ENCODE measurements around the gene NFKBIL1. TPM values are rescaled to one million over a fixed set of nuclear protein-coding genes. Genes with fewer than 3 reads are reported as not detected.
"Not testable (repeated sequence)": the region's sequence is repeated elsewhere in the genome, so short reads cannot be mapped to it uniquely, and the experiment has no call there.

NFKBIL1 gene
- total RNA-seq, 2 experiments from 2014 or later = 22.8 to 23.6 TPM

DNA sequence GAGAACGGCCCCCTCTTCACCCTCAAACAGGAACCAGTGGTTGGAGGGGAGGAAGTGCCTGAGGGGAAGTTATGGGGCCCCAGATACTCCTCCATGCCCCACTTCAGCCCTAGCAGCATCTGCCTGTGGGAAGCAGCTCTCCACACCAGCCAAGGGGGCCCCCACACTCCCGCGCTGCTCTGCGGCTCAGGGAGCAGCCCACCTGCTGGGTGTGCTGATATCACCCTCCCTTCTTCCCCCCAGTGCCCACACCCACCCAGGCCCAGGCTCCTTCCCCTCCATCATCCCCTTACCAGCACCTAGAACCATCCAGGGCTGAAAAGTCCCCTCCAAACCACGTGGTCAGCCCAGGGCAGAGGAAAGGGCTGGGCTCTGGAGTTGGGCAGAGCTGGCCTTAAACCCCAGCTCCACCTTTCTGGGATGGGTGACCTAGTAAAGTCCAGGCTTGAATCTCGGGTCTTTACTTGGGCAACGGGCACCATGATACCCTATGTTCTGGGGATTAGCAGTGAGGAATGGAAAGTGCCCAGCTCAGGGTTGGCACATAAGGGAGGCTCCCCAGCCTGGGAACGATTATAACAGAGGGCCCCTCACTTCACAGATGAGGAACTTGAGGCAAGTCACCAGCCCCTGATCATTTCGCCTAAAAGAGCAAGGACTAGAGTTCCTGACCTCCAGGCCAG is 39.3 kb downstream of the NFKBIL1 start:
- no peaks in the 10 kb centered on the region for H3K9me3 Mint-ChIP-seq
- peaks cover 44% of the 10 kb centered on the region for H3K36me3 Mint-ChIP-seq (ENCODE audit: low read depth)
- peaks cover 80% of the 10 kb centered on the region for H3K4me1 Mint-ChIP-seq
- POLR2A ChIA-PET = interaction anchor here (1.0 to 36.9 kb wide), 15 partner anchors 2 to 385 kb away, joined by 3 to 1578 read pairs (median 4); partner anchors contain the start of genes ABHD16A, APOM, ATP6V1G2 and BAG6
- H3K4me3 Mint-ChIP-seq = peak overlapping the region; percentile 74
- H3K27ac Mint-ChIP-seq = peak overlapping the region; percentile 98
- peak; percentile 42 for DNase-seq
- CTCF ChIA-PET = interaction anchor here (0.8 to 18.7 kb wide), 5 partner anchors 8 to 66 kb away, joined by 4 to 640 read pairs (median 70); partner anchors contain the start of genes ATP6V1G2, BAG6, DDX39B and LTA
- H3K27me3 Mint-ChIP-seq = no peaks in the 10 kb centered on the region

DNA sequence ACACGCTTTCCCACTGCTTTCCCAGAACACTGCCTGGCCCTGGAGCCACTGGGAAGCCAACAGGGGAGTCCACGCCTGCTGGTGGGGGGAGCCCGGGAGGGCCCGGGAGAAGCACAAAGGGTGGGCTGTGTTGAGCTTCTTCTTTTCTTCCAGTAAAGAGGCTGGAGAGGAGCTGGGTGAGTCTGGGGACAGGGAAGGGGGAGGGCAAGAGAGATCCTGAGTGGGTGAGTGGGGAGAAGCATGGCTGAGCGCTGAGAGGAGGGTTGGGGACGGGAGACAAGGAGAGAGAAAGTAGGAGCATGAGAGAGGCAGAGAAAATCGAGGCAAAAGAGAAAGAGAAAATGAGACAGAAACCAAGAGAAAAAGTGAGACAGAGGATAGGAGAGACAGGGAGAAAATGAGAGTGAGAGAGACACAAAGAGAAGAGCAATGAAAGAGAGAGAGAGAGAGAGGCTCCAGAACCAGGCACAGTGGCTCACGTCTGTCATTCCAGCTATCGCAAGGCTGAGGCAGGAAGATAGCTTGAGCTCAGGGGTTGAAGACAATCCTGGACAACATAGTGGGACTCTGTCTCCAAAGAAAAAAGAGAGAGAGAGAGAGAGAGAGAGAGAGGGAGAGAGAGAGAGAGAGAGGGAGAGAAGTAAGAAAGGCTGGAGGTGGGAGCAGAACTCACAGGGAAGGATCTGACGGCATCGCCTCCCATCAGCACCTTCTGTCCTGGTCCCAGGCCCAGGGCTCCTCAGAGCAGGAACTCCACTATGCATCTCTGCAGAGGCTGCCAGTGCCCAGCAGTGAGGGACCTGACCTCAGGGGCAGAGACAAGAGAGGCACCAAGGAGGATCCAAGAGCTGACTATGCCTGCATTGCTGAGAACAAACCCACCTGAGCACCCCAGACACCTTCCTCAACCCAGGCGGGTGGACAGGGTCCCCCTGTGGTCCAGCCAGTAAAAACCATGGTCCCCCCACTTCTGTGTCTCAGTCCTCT is 40.7 kb downstream of the NFKBIL1 start:
- H3K27ac Mint-ChIP-seq = peak overlapping the region; percentile 93
- POLR2A ChIA-PET = interaction anchor here (0.5 to 36.9 kb wide), 10 partner anchors 3 to 93 kb away, joined by 3 to 1578 read pairs (median 6); partner anchors contain the start of genes APOM, BAG6, DDX39B and LST1
- H3K4me3 Mint-ChIP-seq = peak overlapping the region; percentile 78
- H3K4me1 Mint-ChIP-seq = peaks cover 86% of the 10 kb centered on the region
- CTCF ChIA-PET = interaction anchor here (1.8 to 18.7 kb wide), 4 partner anchors 7 to 42 kb away, joined by 7 to 640 read pairs (median 235); partner anchors contain the start of genes ATP6V1G2, DDX39B, NCR3 and NFKBIL1
- H3K9me3 Mint-ChIP-seq = no peaks in the 10 kb centered on the region
- DNase-seq = no peak
- H3K27me3 Mint-ChIP-seq = no peaks in the 10 kb centered on the region
- peaks cover 36% of the 10 kb centered on the region for H3K36me3 Mint-ChIP-seq (ENCODE audit: low read depth)

DNA sequence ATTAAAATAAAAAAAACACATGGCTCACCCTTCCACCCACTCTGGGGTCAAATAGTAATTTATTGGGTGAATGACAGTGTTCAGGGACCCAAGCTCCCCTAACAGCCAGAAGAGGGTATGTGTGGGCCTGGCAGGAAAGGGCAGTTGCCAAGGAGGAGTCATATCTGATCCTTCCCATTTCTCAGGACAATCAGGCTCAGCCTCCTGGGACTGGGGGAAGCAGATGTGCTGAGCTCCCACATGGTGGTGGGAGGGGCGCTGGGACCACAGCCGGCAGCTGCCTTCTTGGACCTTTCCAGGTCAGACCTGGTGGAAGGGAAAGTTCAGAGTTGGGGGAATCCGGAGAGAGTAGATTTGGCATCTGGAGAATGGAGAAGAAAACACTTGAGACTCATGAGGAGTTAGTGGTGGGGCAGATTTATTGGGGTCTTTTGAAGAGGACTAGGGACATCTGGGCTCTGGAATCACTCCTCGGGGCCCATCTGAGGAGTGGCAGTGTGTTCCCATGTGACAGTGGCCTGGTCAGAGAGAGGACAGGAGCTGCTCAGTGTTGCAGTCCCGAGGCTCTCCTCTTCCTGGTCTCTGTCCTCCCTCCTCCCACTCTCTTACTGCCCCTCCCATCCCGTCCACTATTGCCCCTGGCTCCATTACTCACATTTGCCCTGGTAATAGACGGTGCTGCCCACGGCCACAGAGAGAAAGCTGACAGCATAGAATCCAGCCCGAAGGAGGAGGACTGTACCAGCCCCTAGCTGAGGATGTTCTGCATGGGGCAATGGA is 41.7 kb downstream of the NFKBIL1 start:
- peak overlapping the region; percentile 17 for H3K4me3 Mint-ChIP-seq
- ChIA-PET POLR2A (interaction anchor here (0.9 to 36.9 kb wide), 4 partner anchors 4 to 94 kb away, joined by 4 to 1578 read pairs (median 796); partner anchors contain the start of genes DDX39B, LST1, LTA and LTB), CTCF (interaction anchor here (1.8 to 18.7 kb wide), 4 partner anchors 6 to 43 kb away, joined by 4 to 640 read pairs (median 204); partner anchors contain the start of genes ATP6V1G2, DDX39B, NCR3 and NFKBIL1)
- peaks cover 84% of the 10 kb centered on the region for H3K4me1 Mint-ChIP-seq
- no peaks in the 10 kb centered on the region for H3K9me3 Mint-ChIP-seq
- H3K36me3 Mint-ChIP-seq (ENCODE audit: low read depth) = peaks cover 31% of the 10 kb centered on the region
- H3K27me3 Mint-ChIP-seq = no peaks in the 10 kb centered on the region
- peak overlapping the region; percentile 44 for H3K27ac Mint-ChIP-seq
- no peak for DNase-seq

DNA sequence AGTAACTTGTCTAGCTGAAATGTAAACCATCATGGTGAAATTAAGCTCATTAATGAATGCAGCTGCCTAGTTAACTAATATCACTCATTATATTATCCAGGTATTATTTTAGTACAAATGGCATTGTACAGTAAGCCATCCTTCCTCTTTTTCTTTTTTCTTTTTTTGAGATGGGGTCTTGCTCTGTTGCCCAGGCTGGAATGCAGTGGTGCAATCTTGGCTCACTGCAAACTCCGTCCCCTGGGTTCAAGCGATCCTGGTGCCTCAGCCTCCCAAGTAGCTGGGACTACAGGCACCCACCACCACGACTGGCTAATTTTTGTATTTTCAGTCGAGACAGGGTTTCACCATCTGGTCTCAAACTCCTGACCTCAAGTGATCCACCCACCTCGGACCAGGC is 43.3 kb downstream of the NFKBIL1 start:
- ChIA-PET CTCF (interaction anchor here (0.5 to 18.7 kb wide), 5 partner anchors 4 to 44 kb away, joined by 3 to 640 read pairs (median 400); partner anchors contain the start of genes ATP6V1G2, DDX39B, LST1 and LTB), POLR2A (interaction anchor here (36.9 kb wide), 1 partner anchor 18 kb away, joined by 1578 read pairs; the partner anchor contains the start of genes LST1, LTA, LTB and TNF)
- H3K36me3 Mint-ChIP-seq (ENCODE audit: low read depth) = peaks cover 28% of the 10 kb centered on the region
- not testable (repeated sequence) for DNase-seq, H3K4me3 Mint-ChIP-seq, H3K27ac Mint-ChIP-seq, H3K27me3 Mint-ChIP-seq, H3K9me3 Mint-ChIP-seq
- H3K4me1 Mint-ChIP-seq = peaks cover 77% of the 10 kb centered on the region

DNA sequence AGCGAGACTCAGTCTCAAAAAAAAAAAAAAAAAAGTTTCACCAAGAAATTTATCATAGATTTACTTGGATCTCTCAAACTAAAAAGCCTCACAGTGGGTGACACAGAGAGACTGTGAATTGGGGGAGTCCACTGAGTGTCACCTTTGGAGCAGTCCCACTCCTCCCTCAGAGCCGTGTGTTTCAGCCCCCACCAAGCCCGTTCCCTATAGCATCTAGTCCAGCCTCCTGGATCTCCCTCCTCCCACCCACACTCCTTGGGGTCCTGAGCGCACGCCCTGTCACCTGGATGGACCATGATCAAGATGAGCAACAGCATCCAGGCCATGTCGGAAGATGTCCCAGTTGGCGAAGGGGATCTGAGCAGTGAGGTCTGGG is 45.0 kb downstream of the NFKBIL1 start:
- peaks cover 20% of the 10 kb centered on the region for H3K36me3 Mint-ChIP-seq (ENCODE audit: low read depth)
- peak overlapping the region; percentile 89 for H3K27ac Mint-ChIP-seq
- CTCF ChIA-PET = interaction anchor here (1.1 to 13.2 kb wide), 4 partner anchors 11 to 98 kb away, joined by 3 to 751 read pairs (median 323); partner anchors contain the start of genes ATP6V1G2, DDX39B, LST1 and LTB
- no peaks in the 10 kb centered on the region for H3K9me3 Mint-ChIP-seq
- peaks cover 74% of the 10 kb centered on the region for H3K4me1 Mint-ChIP-seq
- POLR2A ChIA-PET = interaction anchor here (0.7 to 36.9 kb wide), 9 partner anchors 20 to 785 kb away, joined by 3 to 1578 read pairs (median 6); partner anchors contain the start of genes ATP6V1G2, DDX39B, GPANK1 and LSM2
- peak overlapping the region; percentile 61 for H3K4me3 Mint-ChIP-seq
- no peaks in the 10 kb centered on the region for H3K27me3 Mint-ChIP-seq
- no peak for DNase-seq

DNA sequence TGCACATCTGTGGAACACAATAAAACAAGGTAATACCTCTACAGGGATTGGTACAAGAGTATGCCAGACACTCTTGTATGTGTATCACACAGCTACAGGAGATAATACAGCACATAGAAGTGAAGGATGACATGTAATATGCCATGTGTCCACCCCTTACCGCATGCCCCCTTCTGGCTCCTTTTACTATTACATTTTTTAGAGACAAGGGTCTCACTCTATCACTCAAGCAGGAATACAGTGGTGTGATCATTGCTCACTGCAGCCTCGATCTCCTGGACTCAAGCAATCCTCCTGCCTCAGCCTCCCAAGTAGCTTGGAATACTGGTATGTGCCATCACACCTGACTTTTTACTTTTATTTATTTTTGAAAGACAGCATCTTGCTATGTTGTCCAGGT is 49.6 kb downstream of the NFKBIL1 start:
- Mint-ChIP-seq H3K27ac (no peak overlapping the region), H3K9me3 (no peaks in the 10 kb centered on the region), H3K27me3 (no peaks in the 10 kb centered on the region), H3K4me3 (no peak overlapping the region), H3K36me3 (ENCODE audit: low read depth) (peaks cover 5% of the 10 kb centered on the region), H3K4me1 (peaks cover 53% of the 10 kb centered on the region)
- peak; percentile 49 for DNase-seq
- CTCF ChIA-PET = interaction anchor here (0.9 to 13.2 kb wide), 12 partner anchors 12 to 116 kb away, joined by 3 to 751 read pairs (median 10); partner anchors contain the start of genes ATP6V1G2, DDX39B, LST1 and LTA
- POLR2A ChIA-PET = interaction anchor here (0.6 to 36.9 kb wide), 6 partner anchors 25 to 239 kb away, joined by 4 to 1578 read pairs (median 23); partner anchors contain the start of genes ATP6V1G2, DDX39B, GPANK1 and LST1

DNA sequence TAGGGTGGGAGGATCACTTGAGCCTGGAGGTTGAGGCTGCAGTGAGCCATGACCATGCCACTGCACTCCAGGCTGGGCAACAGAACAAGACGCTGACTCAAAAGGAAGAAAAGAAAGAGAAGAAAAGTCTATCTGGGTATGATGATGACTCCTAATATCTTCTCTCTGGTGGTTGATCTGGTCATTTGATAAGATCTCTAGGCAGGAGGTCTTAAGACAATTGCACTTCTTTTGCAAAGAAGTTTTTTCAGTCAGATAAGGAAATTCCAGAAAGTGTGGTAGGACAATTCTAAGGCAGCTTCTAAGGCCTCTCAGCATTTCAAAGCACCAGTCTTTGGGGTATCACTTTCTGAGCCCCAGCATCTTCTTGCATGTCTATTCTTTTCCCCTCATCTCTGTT is 59.9 kb downstream of the NFKBIL1 start:
- peaks cover 6% of the 10 kb centered on the region for H3K27me3 Mint-ChIP-seq
- POLR2A ChIA-PET = interaction anchor here (0.7 to 1.2 kb wide), 3 partner anchors 13 to 132 kb away, joined by 3 read pairs; partner anchors contain the start of gene MSH5
- H3K4me1 Mint-ChIP-seq = peaks cover 10% of the 10 kb centered on the region
- H3K27ac Mint-ChIP-seq = no peak overlapping the region
- H3K9me3 Mint-ChIP-seq = no peaks in the 10 kb centered on the region
- CTCF ChIA-PET = interaction anchor here (1.2 to 2.9 kb wide), 2 partner anchors 9 to 56 kb away, joined by 6 to 9 read pairs; no protein-coding TSS in a partner anchor
- H3K4me3 Mint-ChIP-seq = no peak overlapping the region
- no peak for DNase-seq
- no peaks in the 10 kb centered on the region for H3K36me3 Mint-ChIP-seq (ENCODE audit: low read depth)

Other genes with a start within 250 kb of the NFKBIL1 start
- gene HLA-B, start 190.4 kb upstream of the NFKBIL1 start, total RNA-seq = 1,000 to 10,000 TPM; 5,151 to 5,157 TPM
- 10 to 100 TPM; 12.0 to 12.3 TPM for gene MICA, start 144.0 kb upstream of the NFKBIL1 start, total RNA-seq
- 10 to 100 TPM; 60.8 to 62.9 TPM for gene MICB, start 49.5 kb upstream of the NFKBIL1 start, total RNA-seq
- gene MCCD1, start 18.6 kb upstream of the NFKBIL1 start, total RNA-seq = not detected
- 100 to 1,000 TPM; 427 to 434 TPM for gene DDX39B, start 5.6 kb upstream of the NFKBIL1 start, total RNA-seq
- gene ATP6V1G2, start 1.0 kb upstream of the NFKBIL1 start, total RNA-seq = 1 to 10 TPM; 2.7 to 3.8 TPM
- gene LTA, start 24.7 kb downstream of the NFKBIL1 start, total RNA-seq = 10 to 100 TPM; 37.2 to 38.4 TPM
- gene TNF, start 28.0 kb downstream of the NFKBIL1 start, total RNA-seq = 100 to 1,000 TPM; 124 to 130 TPM
- 1,000 to 10,000 TPM; 1,185 to 1,194 TPM for gene LTB, start 34.8 kb downstream of the NFKBIL1 start, total RNA-seq
- gene LST1, start 38.7 kb downstream of the NFKBIL1 start, total RNA-seq = 10 to 100 TPM; 69.8 to 74.5 TPM
- gene NCR3, start 45.4 kb downstream of the NFKBIL1 start, total RNA-seq = 10 to 100 TPM; 76.4 to 78.3 TPM
- gene AIF1, start 67.6 kb downstream of the NFKBIL1 start, total RNA-seq = 10 to 100 TPM; 11.3 to 11.7 TPM
- 100 to 1,000 TPM; 215 to 222 TPM for gene PRRC2A, start 73.1 kb downstream of the NFKBIL1 start, total RNA-seq
- 100 to 1,000 TPM; 275 to 282 TPM for gene BAG6, start 105.1 kb downstream of the NFKBIL1 start, total RNA-seq
- 1 to 10 TPM; 2.9 to 3.6 TPM for gene APOM, start 108.3 kb downstream of the NFKBIL1 start, total RNA-seq
- gene C6orf47, start 113.2 kb downstream of the NFKBIL1 start, total RNA-seq = 10 to 100 TPM; 26.4 to 26.7 TPM
- gene GPANK1, start 117.4 kb downstream of the NFKBIL1 start, total RNA-seq = 10 to 100 TPM; 33.6 to 35.2 TPM
- 100 to 1,000 TPM; 199 to 212 TPM for gene CSNK2B, start 118.5 kb downstream of the NFKBIL1 start, total RNA-seq
- 10 to 100 TPM; 16.7 to 17.2 TPM for gene LY6G5B, start 122.4 kb downstream of the NFKBIL1 start, total RNA-seq
- gene LY6G5C, start 133.5 kb downstream of the NFKBIL1 start, total RNA-seq = 1 to 10 TPM; 2.3 to 2.6 TPM
- 10 to 100 TPM; 53.1 to 55.0 TPM for gene ABHD16A, start 155.7 kb downstream of the NFKBIL1 start, total RNA-seq
- gene LY6G6F, start 159.3 kb downstream of the NFKBIL1 start, total RNA-seq = not detected
- not detected for gene LY6G6D, start 167.7 kb downstream of the NFKBIL1 start, total RNA-seq
- not detected for gene LY6G6C, start 174.1 kb downstream of the NFKBIL1 start, total RNA-seq
- gene MPIG6B, start 175.8 kb downstream of the NFKBIL1 start, total RNA-seq = not detected
- gene DDAH2, start 181.7 kb downstream of the NFKBIL1 start, total RNA-seq = 10 to 100 TPM; 22.1 to 23.9 TPM
- 100 to 1,000 TPM; 640 to 644 TPM for gene CLIC1, start 188.9 kb downstream of the NFKBIL1 start, total RNA-seq
- 10 to 100 TPM; 60.1 to 63.2 TPM for gene MSH5, start 192.4 kb downstream of the NFKBIL1 start, total RNA-seq
- gene SAPCD1, start 215.0 kb downstream of the NFKBIL1 start, total RNA-seq = 10 to 100 TPM; 10.7 to 14.6 TPM
- gene VWA7, start 229.7 kb downstream of the NFKBIL1 start, total RNA-seq = 10 to 100 TPM; 11.0 to 12.2 TPM
- gene VARS1, start 248.1 kb downstream of the NFKBIL1 start, total RNA-seq = 10 to 100 TPM; 84.1 to 88.4 TPM

All from activated CD4-positive, alpha-beta memory T cell treated with anti-CD3 and anti-CD28 coated beads, Interleukin-2, amount 10 ng/mL, durations not matched to agents 7 days and 5 days (primary cell).